ENCODE data around the gene EPO.

The EPO gene

DNA sequence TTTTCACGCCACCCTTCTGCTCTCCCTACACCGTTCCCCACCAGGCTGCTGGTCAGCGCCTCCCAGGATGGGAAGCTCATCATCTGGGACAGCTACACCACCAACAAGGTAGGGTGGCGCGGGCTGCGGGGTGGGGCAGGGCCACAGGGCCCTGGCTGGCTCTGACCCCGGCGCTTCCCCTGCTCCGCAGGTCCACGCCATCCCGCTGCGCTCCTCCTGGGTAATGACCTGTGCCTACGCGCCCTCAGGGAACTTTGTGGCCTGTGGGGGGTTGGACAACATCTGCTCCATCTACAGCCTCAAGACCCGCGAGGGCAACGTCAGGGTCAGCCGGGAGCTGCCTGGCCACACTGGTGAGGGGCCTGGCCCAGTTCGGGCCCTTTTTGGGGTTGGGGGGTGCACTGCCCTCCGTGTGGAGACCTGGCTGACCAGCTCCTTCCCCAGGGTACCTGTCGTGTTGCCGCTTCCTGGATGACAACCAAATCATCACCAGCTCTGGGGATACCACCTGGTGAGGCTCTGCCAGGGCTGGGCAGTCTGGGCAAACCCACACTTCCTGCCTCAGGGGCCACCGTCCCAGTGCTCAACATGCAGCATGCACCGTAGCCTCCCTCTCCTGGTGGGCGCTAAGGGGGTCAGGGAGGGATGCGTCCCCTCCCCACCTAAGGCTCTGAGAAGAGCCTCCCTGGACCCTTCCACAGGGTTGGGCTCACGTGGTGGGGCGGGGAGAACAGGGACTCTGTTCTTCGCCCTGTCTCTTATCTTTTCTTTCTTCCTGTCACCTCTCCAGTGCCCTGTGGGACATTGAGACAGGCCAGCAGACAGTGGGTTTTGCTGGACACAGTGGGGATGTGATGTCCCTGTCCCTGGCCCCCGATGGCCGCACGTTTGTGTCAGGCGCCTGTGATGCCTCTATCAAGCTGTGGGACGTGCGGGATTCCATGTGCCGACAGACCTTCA lies 42.7 kb upstream of the EPO start:
- peaks cover 31 to 42% of the 10 kb centered on the region in 2 donors for H3K36me3 ChIP-seq (ENCODE audit: control insufficient read depth in 2 of 2, insufficient read depth in 2 of 2, low read length in 2 of 2)
- H3K27me3 ChIP-seq (ENCODE audit: control insufficient read depth in 2 of 2, insufficient read depth in 2 of 2, low read length in 2 of 2): no peaks in the 10 kb centered on the region
- no peak overlapping the region for H3K9ac ChIP-seq (ENCODE audit: low read depth in 1 of 2, low read length in 2 of 2)
- peaks cover 6 to 23% of the 10 kb centered on the region in 2 donors for H3K4me1 ChIP-seq (ENCODE audit: control insufficient read depth in 2 of 2, insufficient read depth in 2 of 2, low read length in 2 of 2)
- H3K4me3 ChIP-seq (ENCODE audit: low read length in 2 of 2): no peak overlapping the region
- H3K9me3 ChIP-seq (ENCODE audit: control insufficient read depth in 2 of 2, low read length in 2 of 2): no peaks in the 10 kb centered on the region
- no peak overlapping the region for H3K27ac ChIP-seq (ENCODE audit: low read depth in 2 of 2, low read length in 2 of 2)

DNA sequence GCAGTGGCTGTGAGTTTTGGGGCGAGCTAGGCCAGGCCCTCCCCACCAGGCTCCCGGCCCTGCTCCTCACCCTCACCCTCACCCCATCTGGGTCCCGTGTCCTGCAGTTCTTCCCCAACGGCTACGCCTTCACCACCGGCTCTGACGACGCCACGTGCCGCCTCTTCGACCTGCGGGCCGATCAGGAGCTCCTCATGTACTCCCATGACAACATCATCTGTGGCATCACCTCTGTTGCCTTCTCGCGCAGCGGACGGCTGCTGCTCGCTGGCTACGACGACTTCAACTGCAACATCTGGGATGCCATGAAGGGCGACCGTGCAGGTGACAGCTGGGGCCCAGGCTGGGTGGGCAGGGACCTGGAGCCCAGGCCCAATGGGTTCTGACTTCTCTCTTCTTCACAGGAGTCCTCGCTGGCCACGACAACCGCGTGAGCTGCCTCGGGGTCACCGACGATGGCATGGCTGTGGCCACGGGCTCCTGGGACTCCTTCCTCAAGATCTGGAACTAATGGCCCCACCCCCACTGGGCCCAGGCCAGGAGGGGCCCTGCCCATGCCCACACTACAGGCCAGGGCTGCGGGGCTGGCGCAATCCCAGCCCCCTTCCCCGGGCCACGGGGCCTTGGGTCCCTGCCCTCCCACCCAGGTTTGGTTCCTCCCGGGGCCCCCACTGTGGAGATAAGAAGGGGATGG lies 41.8 kb upstream of the EPO start:
- Histone ChIP-seq H3K4me3 (ENCODE audit: low read length in 2 of 2) (no peak overlapping the region), H3K27me3 (ENCODE audit: control insufficient read depth in 2 of 2, insufficient read depth in 2 of 2, low read length in 2 of 2) (no peaks in the 10 kb centered on the region), H3K36me3 (ENCODE audit: control insufficient read depth in 2 of 2, insufficient read depth in 2 of 2, low read length in 2 of 2) (peaks cover 36 to 49% of the 10 kb centered on the region in 2 donors), H3K9ac (ENCODE audit: low read depth in 1 of 2, low read length in 2 of 2) (no peak overlapping the region), H3K27ac (ENCODE audit: low read depth in 2 of 2, low read length in 2 of 2) (no peak overlapping the region), H3K9me3 (ENCODE audit: control insufficient read depth in 2 of 2, low read length in 2 of 2) (no peaks in the 10 kb centered on the region), H3K4me1 (ENCODE audit: control insufficient read depth in 2 of 2, insufficient read depth in 2 of 2, low read length in 2 of 2) (peaks cover 3 to 17% of the 10 kb centered on the region in 2 donors)

DNA sequence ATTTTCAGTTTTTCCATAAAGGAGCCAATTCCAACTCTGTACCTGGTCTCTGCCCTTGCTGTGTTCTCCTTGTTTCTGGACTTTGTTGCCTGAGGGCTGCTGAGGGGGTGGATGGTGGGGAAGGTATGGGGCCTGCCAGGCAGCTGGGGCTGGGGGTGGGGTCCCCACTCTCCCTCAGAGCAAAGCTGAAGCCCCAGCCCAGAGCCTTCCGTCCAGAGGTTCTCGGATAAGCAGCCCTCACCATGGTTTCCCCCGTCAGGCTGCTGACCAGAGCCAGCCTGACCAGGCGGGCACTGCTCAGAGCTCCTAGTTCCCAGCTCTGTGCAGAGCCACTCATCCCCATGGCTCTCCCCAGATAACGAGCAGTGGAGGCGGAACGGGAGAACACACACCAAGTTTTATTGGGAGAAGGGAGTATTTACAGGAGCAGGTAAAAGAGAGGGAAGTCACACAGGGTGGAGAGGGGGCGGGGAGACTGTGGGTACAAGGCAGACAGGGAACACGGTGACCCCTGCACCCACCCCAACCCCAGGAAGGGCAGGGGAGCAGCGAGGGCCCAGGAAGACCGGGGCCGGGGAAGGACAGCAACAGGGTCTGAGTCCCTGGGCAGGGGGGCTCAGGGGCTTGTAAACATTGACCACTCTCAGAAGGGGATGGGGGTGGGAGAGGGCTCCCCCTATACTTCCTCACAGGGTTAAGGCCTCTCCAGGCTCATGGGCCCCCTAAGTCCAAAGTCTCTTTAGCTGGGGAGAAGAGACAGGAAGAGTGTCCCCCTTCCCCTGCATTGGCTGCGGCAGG lies 40.9 kb upstream of the EPO start:
- H3K9ac ChIP-seq (ENCODE audit: low read depth in 1 of 2, low read length in 2 of 2): peak overlapping the region in 1 of 2 donors; percentile 33
- H3K27me3 ChIP-seq (ENCODE audit: control insufficient read depth in 2 of 2, insufficient read depth in 2 of 2, low read length in 2 of 2): no peaks in the 10 kb centered on the region
- no peak overlapping the region for H3K4me3 ChIP-seq (ENCODE audit: low read length in 2 of 2)
- H3K4me1 ChIP-seq (ENCODE audit: control insufficient read depth in 2 of 2, insufficient read depth in 2 of 2, low read length in 2 of 2): peaks cover 3 to 17% of the 10 kb centered on the region in 2 donors
- no peaks in the 10 kb centered on the region for H3K9me3 ChIP-seq (ENCODE audit: control insufficient read depth in 2 of 2, low read length in 2 of 2)
- peak overlapping the region in 1 of 2 donors; percentile 3 for H3K27ac ChIP-seq (ENCODE audit: low read depth in 2 of 2, low read length in 2 of 2)
- H3K36me3 ChIP-seq (ENCODE audit: control insufficient read depth in 2 of 2, insufficient read depth in 2 of 2, low read length in 2 of 2): peaks cover 44 to 50% of the 10 kb centered on the region in 2 donors

- H3K4me1 ChIP-seq (ENCODE audit: control insufficient read depth in 2 of 2, insufficient read depth in 2 of 2, low read length in 2 of 2): peaks cover 3 to 17% of the 10 kb centered on the region in 2 donors
- H3K36me3 ChIP-seq (ENCODE audit: control insufficient read depth in 2 of 2, insufficient read depth in 2 of 2, low read length in 2 of 2): peaks cover 49 to 56% of the 10 kb centered on the region in 2 donors
- no peak overlapping the region for H3K27ac ChIP-seq (ENCODE audit: low read depth in 2 of 2, low read length in 2 of 2)
- no peak overlapping the region for H3K9ac ChIP-seq (ENCODE audit: low read depth in 1 of 2, low read length in 2 of 2)
- no peaks in the 10 kb centered on the region for H3K27me3 ChIP-seq (ENCODE audit: control insufficient read depth in 2 of 2, insufficient read depth in 2 of 2, low read length in 2 of 2)
- no peak overlapping the region for H3K4me3 ChIP-seq (ENCODE audit: low read length in 2 of 2)
- no peaks in the 10 kb centered on the region for H3K9me3 ChIP-seq (ENCODE audit: control insufficient read depth in 2 of 2, low read length in 2 of 2)
These were observed 40.2 kb upstream of the EPO start for GRCh38 chr7:100679927-100680575.

DNA sequence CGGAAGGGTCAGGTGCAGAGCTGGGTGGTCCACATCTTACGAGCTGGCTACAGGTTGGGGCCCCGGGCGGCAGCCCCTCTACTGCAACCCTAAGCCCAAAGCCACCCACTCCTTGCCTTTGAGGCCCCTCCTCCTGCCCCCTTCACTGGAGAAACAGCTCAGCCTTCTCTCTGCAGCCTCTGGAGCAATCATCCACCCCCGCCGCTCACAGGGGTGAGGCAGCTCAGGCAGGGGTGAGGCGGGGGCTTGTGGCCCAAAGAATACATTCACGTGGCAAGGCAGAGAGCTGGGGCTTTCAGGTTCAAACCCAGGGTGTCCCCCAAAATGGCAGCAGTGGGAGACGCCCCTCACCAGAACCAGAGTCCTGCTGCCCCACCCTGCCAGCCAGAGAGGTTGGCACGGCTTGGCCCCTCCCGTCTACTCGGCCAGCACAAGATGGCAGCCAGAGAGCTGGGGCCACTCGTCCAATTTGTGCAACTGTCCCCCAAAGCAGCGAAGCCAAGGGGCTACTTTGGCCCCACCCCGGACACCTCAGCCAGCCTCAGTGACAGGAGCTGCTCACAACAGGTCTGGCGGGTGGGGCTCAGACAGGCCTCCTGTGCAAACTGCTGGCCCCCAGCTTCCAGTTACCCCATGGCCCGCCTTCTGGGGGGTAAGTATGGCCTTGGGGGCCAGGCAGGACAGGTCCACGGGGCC lies 39.5 kb upstream of the EPO start:
- peaks cover 3 to 17% of the 10 kb centered on the region in 2 donors for H3K4me1 ChIP-seq (ENCODE audit: control insufficient read depth in 2 of 2, insufficient read depth in 2 of 2, low read length in 2 of 2)
- H3K27me3 ChIP-seq (ENCODE audit: control insufficient read depth in 2 of 2, insufficient read depth in 2 of 2, low read length in 2 of 2): no peaks in the 10 kb centered on the region
- peaks cover 56 to 62% of the 10 kb centered on the region in 2 donors for H3K36me3 ChIP-seq (ENCODE audit: control insufficient read depth in 2 of 2, insufficient read depth in 2 of 2, low read length in 2 of 2)
- H3K27ac ChIP-seq (ENCODE audit: low read depth in 2 of 2, low read length in 2 of 2): no peak overlapping the region
- H3K9ac ChIP-seq (ENCODE audit: low read depth in 1 of 2, low read length in 2 of 2): no peak overlapping the region
- no peaks in the 10 kb centered on the region for H3K9me3 ChIP-seq (ENCODE audit: control insufficient read depth in 2 of 2, low read length in 2 of 2)
- no peak overlapping the region for H3K4me3 ChIP-seq (ENCODE audit: low read length in 2 of 2)

- H3K27me3 ChIP-seq (ENCODE audit: control insufficient read depth in 2 of 2, insufficient read depth in 2 of 2, low read length in 2 of 2): no peaks in the 10 kb centered on the region
- no peak overlapping the region for H3K9ac ChIP-seq (ENCODE audit: low read depth in 1 of 2, low read length in 2 of 2)
- peaks cover 0 to 14% of the 10 kb centered on the region in 2 donors for H3K4me1 ChIP-seq (ENCODE audit: control insufficient read depth in 2 of 2, insufficient read depth in 2 of 2, low read length in 2 of 2)
- H3K4me3 ChIP-seq (ENCODE audit: low read length in 2 of 2): no peak overlapping the region
- no peaks in the 10 kb centered on the region for H3K9me3 ChIP-seq (ENCODE audit: control insufficient read depth in 2 of 2, low read length in 2 of 2)
- H3K36me3 ChIP-seq (ENCODE audit: control insufficient read depth in 2 of 2, insufficient read depth in 2 of 2, low read length in 2 of 2): peaks cover 63 to 65% of the 10 kb centered on the region in 2 donors
- no peak overlapping the region for H3K27ac ChIP-seq (ENCODE audit: low read depth in 2 of 2, low read length in 2 of 2)
These were observed 38.6 kb upstream of the EPO start for GRCh38 chr7:100681491-100682227.

DNA sequence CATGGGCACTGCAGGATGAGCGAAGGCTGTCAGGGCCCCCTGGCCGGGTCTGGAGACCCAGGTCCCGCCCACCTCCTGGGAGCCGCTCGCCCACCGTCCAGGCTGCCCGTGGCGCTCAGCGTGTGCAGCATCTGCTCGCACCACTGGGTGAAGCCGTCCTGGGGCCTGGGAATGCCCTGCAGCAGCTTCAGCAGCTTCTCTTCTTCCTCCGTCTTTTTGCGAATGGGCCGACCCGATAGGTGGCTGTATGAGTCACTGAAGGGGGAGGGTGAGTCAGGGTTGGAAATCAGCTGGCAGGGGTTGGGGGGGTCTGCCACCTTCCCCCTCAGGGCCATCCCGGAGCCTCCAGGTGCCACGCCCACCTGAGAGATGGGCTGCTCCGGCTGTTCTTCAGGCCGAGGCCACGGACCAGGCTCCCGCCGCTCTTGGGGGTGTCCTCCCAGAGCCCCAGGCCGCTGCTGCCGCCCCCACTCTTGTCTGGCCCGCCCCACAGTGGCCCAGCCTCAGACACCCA lies 38.0 kb upstream of the EPO start:
- Histone ChIP-seq H3K9me3 (ENCODE audit: control insufficient read depth in 2 of 2, low read length in 2 of 2) (no peaks in the 10 kb centered on the region), H3K27ac (ENCODE audit: low read depth in 2 of 2, low read length in 2 of 2) (no peak overlapping the region), H3K4me1 (ENCODE audit: control insufficient read depth in 2 of 2, insufficient read depth in 2 of 2, low read length in 2 of 2) (peaks cover 0 to 14% of the 10 kb centered on the region in 2 donors), H3K27me3 (ENCODE audit: control insufficient read depth in 2 of 2, insufficient read depth in 2 of 2, low read length in 2 of 2) (no peaks in the 10 kb centered on the region), H3K9ac (ENCODE audit: low read depth in 1 of 2, low read length in 2 of 2) (no peak overlapping the region), H3K36me3 (ENCODE audit: control insufficient read depth in 2 of 2, insufficient read depth in 2 of 2, low read length in 2 of 2) (peaks cover 61 to 64% of the 10 kb centered on the region in 2 donors), H3K4me3 (ENCODE audit: low read length in 2 of 2) (no peak overlapping the region)

GRCh38 chr7:100682991-100683658 lies 37.1 kb upstream of the EPO start:
- Histone ChIP-seq H3K9ac (ENCODE audit: low read depth in 1 of 2, low read length in 2 of 2) (no peak overlapping the region), H3K27me3 (ENCODE audit: control insufficient read depth in 2 of 2, insufficient read depth in 2 of 2, low read length in 2 of 2) (no peaks in the 10 kb centered on the region), H3K36me3 (ENCODE audit: control insufficient read depth in 2 of 2, insufficient read depth in 2 of 2, low read length in 2 of 2) (peaks cover 58 to 62% of the 10 kb centered on the region in 2 donors), H3K4me3 (ENCODE audit: low read length in 2 of 2) (no peak overlapping the region), H3K4me1 (ENCODE audit: control insufficient read depth in 2 of 2, insufficient read depth in 2 of 2, low read length in 2 of 2) (peaks cover 0 to 14% of the 10 kb centered on the region in 2 donors), H3K27ac (ENCODE audit: low read depth in 2 of 2, low read length in 2 of 2) (no peak overlapping the region), H3K9me3 (ENCODE audit: control insufficient read depth in 2 of 2, low read length in 2 of 2) (no peaks in the 10 kb centered on the region)

Measured in mucosa of rectum (tissue), 2 donors.